ENCODE measurements around the gene TMEM225.
A peak's percentile ranks its signal among the peaks of the same experiment; 100 is the strongest.
"Not testable (repeated sequence)": the region's sequence is repeated elsewhere in the genome, so short reads cannot be mapped to it uniquely, and the experiment has no call there.

The TMEM225 gene, protein sequence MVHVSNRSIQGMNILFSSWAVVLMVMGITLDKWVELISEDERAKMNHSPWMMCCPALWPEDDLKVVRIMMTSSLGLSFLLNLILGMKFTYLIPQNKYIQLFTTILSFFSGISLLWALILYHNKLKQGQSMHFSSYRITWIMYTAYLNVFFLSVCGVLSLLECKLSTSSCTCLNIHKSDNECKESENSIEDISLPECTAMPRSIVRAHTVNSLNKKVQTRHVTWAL

GRCh38 chr11:123885570-123885969 is at the start of gene TMEM225:
Gene TMEM225, minus strand, starts transcription at chr11:123885670. Its CDS starts 245 bp downstream, at chr11:123885425.
- no peak for DNase-seq

DNA sequence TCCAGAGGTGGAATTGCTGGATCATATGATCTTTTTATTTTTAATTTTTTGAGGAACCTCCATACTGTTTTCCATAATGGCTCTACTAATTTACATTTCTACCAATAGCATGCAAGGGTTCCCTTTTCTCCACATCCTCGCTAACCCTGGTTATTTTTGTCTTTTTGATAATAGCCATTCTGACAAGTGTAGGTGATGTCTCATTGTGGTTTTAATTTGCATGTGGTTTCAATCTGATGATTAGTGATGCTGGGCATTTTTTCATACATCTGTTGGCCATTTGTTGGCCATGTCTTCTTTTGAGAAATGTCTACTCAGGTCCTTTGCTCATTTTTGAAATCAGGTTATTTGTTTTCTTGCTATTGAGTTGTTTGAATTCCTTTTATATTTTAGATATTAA is 38.6 kb upstream of the TMEM225 start:
- DNase-seq, result no peak

DNA sequence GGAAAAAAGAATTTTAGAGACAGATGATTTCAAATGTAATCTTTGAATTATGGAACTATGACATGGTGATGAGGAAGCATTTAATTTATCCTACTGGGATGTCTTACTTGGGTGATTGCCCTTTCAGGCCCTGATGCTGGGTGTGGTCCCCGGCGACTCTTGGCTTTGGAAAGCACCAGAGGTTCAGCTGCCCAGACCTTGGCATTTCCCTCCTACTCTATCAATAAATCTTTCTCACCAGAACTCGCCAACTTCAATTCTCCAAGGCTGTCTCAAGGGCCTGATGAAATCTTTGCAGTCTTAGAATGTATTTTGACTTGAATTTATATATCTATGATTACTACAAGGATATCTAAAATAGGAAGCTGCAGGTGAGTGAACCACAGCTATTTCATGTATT is 35.5 kb upstream of the TMEM225 start:
- DNase-seq, result no peak

DNA sequence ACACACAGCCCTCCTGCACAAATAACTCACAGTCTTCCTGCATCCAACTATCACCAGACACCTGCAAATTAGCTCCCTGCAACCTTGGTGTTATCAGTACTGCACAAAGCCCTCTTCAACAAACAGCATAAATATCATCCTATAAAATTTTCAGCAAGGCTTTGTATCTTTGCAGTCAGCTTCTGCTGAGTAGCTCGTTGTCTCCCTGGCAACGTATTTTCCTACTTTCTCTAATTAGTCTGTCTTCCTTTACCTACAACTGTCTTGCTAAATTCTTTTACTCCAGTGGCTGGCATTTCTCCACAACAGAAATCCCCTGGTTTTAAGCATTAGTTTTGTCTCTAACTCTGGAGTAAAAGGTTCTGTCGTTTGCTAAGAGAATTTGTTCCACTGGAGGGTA is 20.4 kb upstream of the TMEM225 start:
- DNase-seq, result peak in 2 of 3 experiments; percentile 7 to 31

DNA sequence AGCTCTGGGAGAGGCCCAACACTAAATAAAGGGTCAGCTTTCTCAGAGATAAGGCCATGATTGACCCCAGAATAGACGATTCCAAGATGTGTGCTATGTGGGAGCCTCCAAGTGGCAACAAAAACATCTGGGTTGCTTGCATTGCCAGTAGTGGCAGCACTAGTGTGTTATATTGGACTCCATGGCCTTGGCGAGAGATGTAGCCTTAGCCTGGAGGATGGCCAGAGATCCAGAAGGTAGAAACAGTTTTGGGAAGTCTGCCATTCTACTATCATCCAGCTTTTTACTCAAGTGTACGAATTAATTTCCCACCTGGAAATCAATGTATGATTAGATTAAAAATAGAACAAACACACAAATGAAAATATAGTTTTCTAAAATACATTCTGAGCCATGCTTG is 19.5 kb upstream of the TMEM225 start:
- DNase-seq, result no peak

GRCh38 chr11:123903932-123904331 is 18.5 kb upstream of the TMEM225 start:
- no peak for DNase-seq

- DNase-seq, result no peak
These were observed 16.4 kb upstream of the TMEM225 start, which contains the start of gene OR8D4 for GRCh38 chr11:123901867-123902266. Gene OR8D4, plus strand, starts transcription at chr11:123902167. Its CDS starts 4,265 bp downstream, at chr11:123906432.

- no peak for DNase-seq
These were observed 14.3 kb upstream of the TMEM225 start for GRCh38 chr11:123899792-123900191.

DNA sequence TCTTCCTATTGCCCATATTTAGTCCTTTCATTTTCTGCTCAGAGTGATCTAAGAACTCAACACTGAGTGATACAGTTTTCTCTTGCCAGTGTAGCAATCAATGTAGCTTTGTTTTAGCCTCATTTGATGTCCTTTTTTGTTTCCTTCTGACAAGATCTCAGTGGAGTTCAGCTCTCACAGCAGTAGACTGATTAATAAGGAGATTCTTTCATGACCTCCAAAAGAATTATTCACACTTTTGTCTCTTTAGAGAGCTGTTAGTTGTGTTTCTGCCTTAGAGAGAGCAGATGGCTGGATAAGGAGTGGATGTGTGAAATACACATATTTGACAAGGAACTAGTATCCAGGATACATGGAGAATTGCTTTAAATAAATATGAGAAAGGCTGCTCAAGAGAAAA is 6.6 kb upstream of the TMEM225 start:
- DNase-seq, result no peak

DNA sequence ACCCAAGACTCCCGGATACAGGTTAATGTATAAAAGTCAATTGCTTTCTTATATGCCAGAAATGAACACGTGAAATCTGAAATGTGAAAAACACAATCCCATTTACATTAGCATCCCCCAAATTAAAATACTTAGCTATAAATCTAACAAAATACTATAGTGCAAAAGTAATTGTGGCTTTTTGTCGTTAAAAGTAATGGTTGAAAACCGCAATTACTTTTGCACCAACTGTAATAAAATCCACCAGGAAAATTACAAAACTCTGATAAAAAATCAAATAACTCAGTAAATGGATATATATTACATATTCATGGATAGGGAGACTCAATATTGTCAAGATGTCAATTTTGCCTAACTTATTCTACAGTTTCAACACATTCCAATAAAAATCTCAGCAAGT is 4.6 kb downstream of the TMEM225 start:
- no peak for DNase-seq

DNA sequence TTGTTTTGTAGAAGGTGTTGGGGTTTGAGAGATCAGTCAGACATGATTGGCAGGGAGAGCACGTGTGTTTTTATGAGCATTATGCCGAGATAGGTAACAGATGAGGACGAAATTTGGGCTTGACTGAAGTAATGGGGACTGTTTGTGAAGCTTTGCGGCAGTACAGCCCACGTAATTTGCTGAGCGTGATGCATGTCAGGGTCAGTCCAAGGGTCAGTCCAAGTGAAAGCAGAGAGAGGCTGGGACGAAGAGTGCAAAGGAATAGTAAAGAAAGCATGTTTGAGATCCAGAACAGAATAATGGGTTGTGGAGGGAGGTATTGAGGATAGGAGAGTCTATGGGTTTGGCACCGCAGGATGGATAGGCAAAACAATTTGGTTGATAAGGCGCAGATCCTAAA is 17.7 kb downstream of the TMEM225 start:
- not testable (repeated sequence) for DNase-seq

DNA sequence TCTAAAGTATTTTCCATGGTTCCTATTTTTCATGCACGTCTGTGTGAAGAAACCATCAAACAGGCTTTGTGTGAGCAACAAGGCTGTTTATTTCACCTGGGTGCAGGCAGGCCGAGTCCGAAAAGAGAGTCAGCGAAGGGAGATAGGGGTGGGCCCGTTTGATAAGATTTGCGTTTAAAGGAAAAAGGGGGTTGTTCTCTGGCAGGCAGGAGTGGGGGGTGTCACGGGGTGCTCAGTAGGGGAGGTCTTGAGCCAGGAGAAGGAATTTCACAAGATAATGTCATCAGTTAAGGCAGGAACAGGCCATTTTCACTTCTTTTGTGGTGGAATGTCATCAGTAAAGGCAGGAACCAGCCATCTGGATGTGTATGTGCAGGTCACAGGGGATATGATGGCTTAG is 20.2 kb downstream of the TMEM225 start:
- DNase-seq, result not testable (repeated sequence)

GRCh38 chr11:123859731-123860130 is 25.7 kb downstream of the TMEM225 start:
- no peak for DNase-seq

GRCh38 chr11:123856444-123856843 is 29.0 kb downstream of the TMEM225 start:
- no peak for DNase-seq

GRCh38 chr11:123853038-123853437 is 32.4 kb downstream of the TMEM225 start:
- DNase-seq, result no peak

DNA sequence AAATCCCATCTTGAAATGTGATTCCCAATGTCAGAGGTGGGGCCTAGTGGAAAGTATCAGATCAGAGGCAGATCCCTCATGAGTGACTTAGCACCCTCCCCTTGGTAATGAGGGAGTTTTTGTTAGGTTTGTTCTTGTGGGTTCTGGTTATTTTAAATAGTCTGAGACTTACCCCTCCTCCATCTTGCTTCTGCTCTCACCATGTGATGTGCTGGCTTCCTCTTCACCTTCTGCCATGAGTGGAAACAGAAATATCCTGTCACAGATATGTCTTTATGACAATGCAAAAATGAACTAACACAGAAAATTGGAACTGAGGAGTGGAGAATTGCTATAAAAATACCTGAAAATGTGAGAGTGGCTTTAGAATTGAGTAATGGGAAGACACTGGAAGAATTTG is 33.1 kb downstream of the TMEM225 start:
- DNase-seq, result no peak

DNA sequence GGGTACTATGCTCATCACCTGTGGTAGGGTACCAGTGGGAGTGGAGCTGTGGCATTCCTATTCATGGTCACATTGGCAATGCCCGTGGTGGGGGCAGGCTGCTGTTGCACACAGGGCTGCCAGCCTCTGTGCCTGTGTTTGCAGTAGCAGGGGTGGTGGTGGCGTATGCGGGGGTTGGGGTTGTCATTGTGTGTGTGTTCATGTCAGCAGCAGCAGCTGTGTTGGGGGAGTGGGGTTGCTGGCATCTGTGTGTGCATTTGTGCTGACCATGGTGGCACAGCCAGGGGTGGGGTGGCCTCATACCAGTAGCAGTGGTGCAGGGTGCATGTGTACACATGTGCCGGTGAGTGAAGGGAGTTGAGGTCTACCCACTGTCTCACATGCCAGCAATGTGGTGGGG is 34.4 kb downstream of the TMEM225 start:
- DNase-seq, result no peak

DNA sequence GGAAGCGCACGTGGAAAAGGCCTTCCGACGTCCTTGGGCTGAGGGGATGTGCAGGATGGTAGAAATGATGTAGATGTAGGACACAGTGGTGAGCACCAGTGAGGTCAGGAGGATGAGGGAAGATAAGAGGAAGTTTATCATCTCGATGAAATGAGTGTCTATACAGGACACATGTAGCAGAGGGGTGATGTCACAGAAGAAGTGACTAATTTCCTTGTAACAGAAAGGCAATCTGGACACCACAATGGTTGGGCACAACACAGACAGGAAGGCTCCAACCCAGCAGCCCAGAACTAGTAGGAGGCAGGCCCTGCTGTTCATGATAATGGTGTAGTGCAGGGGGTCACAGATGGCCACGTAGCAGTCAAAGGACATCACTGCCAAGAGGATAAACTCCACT is 44.3 kb downstream of the TMEM225 start:
- no peak for DNase-seq

- no peak for DNase-seq
These were observed 46.3 kb downstream of the TMEM225 start for GRCh38 chr11:123839131-123839530.

GRCh38 chr11:123838659-123839058 is 46.8 kb downstream of the TMEM225 start:
- no peak for DNase-seq

DNA sequence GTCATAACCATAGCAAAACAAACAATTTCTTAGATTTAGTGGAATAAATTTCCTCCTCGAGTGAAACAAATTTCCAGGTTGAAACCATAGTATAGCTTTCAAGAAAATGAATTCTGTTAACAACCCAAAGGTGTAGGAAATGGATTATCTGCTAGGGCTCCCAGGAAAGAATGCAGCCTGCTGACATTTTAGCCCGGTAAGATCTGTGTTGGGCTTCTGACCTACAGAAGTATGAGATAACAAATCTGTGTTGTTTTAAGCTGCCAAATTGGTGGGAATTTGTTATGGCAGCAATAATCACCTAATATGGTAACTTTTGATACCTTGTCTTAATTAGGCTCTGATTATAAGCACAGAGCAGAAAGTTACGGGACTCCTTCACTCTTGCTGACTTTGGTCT is 47.3 kb downstream of the TMEM225 start:
- DNase-seq, result no peak

DNA sequence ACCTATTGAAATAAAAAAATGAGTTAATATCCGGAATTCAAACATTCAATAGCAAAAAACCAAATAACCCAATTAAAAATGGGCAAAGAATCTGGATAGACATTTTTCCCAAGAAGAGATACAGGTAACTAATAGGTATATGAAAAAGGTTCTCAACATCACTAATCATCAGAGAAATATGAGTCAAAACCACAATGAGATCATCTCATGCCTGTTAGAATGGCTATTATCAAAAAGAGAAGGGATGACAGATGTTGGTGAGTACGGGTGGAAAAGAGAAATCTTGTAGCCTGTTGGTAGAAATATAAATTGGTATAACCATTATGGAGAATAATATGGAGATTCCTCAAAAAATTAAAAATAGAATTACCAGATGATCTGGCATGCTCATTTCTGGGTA is 52.4 kb downstream of the TMEM225 start:
- DNase-seq, result no peak

Data from NCI-H1417 (cell line).